NB4 (cell line): ENCODE results near the gene KAZN.

Source experiments
- DNase-seq: peaks from one replicate; pipeline ENCODE4 v3.0.0; 2010; ENCODE audit warnings: low read depth
- H3K4me3 ChIP-seq: one replicate; pipeline ENCODE4 v1.5.1; 2011; ENCODE audit warnings: mild to moderate bottlenecking, low read depth, low read length, moderate library complexity
- CTCF ChIP-seq: IDR thresholded peaks from one replicate; pipeline ENCODE4 v1.5.1; 2012; ENCODE audit warnings: low read depth, low read length
- MAX ChIP-seq: IDR thresholded peaks from 2 replicates; pipeline ENCODE4 v1.6.1; 2011; ENCODE audit warnings: low read depth, low read length
- MYC ChIP-seq: IDR thresholded peaks from 2 replicates; pipeline ENCODE4 v1.6.1; 2011; ENCODE audit warnings: low read depth, low read length
- POLR2A ChIP-seq: IDR thresholded peaks from 2 replicates; pipeline ENCODE4 v1.6.1; 2011; ENCODE audit warnings: mild to moderate bottlenecking; ENCODE audit not compliant: insufficient read length; ENCODE audit errors: extremely low read depth

The KAZN gene

GRCh38 chr1:15033264-15033663 lies 434.8 kb downstream of the KAZN start:
- H3K4me3 ChIP-seq, result no peak overlapping the region
- no peak for DNase-seq
- TF ChIP-seq MYC, result no peak
- no peak for TF ChIP-seq POLR2A
- TF ChIP-seq MAX, result no peak
- no peak for TF ChIP-seq CTCF

- DNase-seq, result no peak
- no peak overlapping the region for H3K4me3 ChIP-seq
- TF ChIP-seq MYC (no peak), MAX (no peak), CTCF (no peak), POLR2A (no peak)
Observed at GRCh38 chr1:15034656-15035055, 436.2 kb downstream of the KAZN start.

GRCh38 chr1:15035236-15035635 lies 436.8 kb downstream of the KAZN start:
- DNase-seq, result no peak
- TF ChIP-seq POLR2A (no peak), MAX (no peak), CTCF (no peak), MYC (no peak)
- H3K4me3 ChIP-seq, result no peak overlapping the region

DNA sequence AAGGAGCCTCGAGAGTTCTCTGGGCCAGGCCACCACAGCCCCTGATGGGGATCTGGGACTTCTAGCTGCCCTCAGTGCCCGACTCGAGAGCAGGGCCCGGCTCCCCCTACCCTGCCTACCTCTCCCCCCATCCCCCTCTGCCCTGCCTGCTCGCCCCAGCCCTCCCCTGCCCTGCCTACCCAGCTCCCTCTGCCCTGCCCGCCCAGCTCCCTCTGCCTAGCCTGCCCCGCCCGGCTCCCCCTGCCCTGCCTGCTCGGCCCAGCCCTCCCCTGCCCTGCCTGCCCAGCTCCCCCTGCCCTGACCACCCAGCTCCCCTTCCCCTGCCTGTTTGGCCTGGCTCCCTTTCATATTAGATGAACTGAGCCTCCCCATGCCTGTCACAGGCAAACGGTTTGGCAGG lies 437.6 kb downstream of the KAZN start:
- no peak for DNase-seq
- H3K4me3 ChIP-seq, result no peak overlapping the region
- TF ChIP-seq MAX (no peak), CTCF (no peak), POLR2A (no peak), MYC (no peak)

- H3K4me3 ChIP-seq, result no peak overlapping the region
- DNase-seq, result peak; percentile 49
- TF ChIP-seq MYC (no peak), CTCF (peak; percentile 30), MAX (no peak), POLR2A (no peak)
Observed at GRCh38 chr1:15038232-15039016, 439.9 kb downstream of the KAZN start.
